Measurements from ENCODE around the gene PLAGL2.

Gene PLAGL2

GRCh38 chr20:32232326-32232886, 24.9 kb upstream of the PLAGL2 start:
- TF ChIP-seq CTCF (IDR thresholded peaks at IDR 0.05; ENCODE audit: low read depth, low read length): no peak
- DNase-seq: no peak
- Histone ChIP-seq H3K27me3 (no peaks in the 10 kb centered on the region), H3K4me3 (ENCODE audit: low read depth, low read length) (no peak overlapping the region), H3K36me3 (peaks cover 71% of the 10 kb centered on the region), H3K4me1 (0 out of 2 replicates have a peak, but pooled peaks cover 3% of the 10 kb centered on the region), H3K9me3 (no peaks in the 10 kb centered on the region)

DNA sequence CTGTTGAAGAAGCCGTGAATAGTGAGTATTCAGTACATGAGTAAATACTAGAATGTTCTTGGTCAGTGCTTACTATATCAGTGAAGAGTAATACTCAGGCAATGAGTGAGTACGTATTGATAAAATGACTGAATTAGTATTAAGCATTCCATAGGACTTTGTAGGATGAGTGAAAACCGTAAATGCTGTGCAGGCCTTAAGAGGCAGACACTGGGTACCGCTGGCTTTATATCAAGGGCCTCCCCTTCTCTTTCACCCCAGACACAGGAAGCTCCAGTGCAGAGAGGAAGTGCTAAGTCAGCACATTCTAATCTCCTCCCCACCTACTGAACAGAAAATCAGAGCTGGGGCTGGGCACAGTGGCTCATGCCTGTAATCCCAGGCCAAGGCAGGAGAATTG, 24.3 kb upstream of the PLAGL2 start:
- no peaks in the 10 kb centered on the region for H3K27me3 ChIP-seq
- H3K36me3 ChIP-seq: peaks cover 67% of the 10 kb centered on the region
- TF ChIP-seq CTCF (IDR thresholded peaks at IDR 0.05; ENCODE audit: low read depth, low read length): no peak
- no peak for DNase-seq
- H3K9me3 ChIP-seq: no peaks in the 10 kb centered on the region
- H3K4me3 ChIP-seq (ENCODE audit: low read depth, low read length): no peak overlapping the region
- H3K4me1 ChIP-seq: 0 out of 2 replicates have a peak, but pooled peaks cover 1% of the 10 kb centered on the region

GRCh38 chr20:32231245-32231644, 23.7 kb upstream of the PLAGL2 start:
- H3K4me3 ChIP-seq (ENCODE audit: low read depth, low read length): no peak overlapping the region
- H3K27me3 ChIP-seq: no peaks in the 10 kb centered on the region
- H3K4me1 ChIP-seq: no peaks in the 10 kb centered on the region
- peaks cover 63% of the 10 kb centered on the region for H3K36me3 ChIP-seq
- TF ChIP-seq CTCF (IDR thresholded peaks at IDR 0.05; ENCODE audit: low read depth, low read length): no peak
- H3K9me3 ChIP-seq: no peaks in the 10 kb centered on the region
- no peak for DNase-seq

DNA sequence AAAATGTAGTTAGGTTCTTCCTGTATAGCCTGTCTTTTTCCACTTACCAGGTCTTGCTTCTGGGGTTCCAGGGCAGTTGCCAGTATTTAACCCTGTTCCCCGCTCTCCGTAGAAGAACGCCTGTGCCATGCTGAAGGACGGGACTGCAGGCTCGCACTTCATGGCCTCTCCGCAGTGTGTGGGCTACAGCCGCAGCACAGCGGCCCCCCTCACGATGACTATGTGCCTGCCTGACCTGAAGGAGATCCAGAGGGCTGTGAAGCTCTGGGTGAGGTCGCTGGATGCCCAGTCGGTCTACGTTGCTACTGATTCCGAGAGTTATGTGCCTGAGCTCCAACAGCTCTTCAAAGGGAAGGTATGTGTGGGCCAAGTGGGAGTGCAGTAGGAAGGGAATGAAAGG, 23.2 kb upstream of the PLAGL2 start:
- Histone ChIP-seq H3K27me3 (no peaks in the 10 kb centered on the region), H3K9me3 (no peaks in the 10 kb centered on the region), H3K36me3 (peaks cover 58% of the 10 kb centered on the region), H3K4me1 (no peaks in the 10 kb centered on the region), H3K4me3 (ENCODE audit: low read depth, low read length) (no peak overlapping the region)
- no peak for TF ChIP-seq CTCF (IDR thresholded peaks at IDR 0.05; ENCODE audit: low read depth, low read length)
- DNase-seq: no peak

GRCh38 chr20:32229251-32229747, 21.8 kb upstream of the PLAGL2 start:
- Histone ChIP-seq H3K9me3 (no peaks in the 10 kb centered on the region), H3K4me1 (no peaks in the 10 kb centered on the region), H3K36me3 (peaks cover 50% of the 10 kb centered on the region), H3K27me3 (no peaks in the 10 kb centered on the region), H3K4me3 (ENCODE audit: low read depth, low read length) (no peak overlapping the region)
- no peak for TF ChIP-seq CTCF (IDR thresholded peaks at IDR 0.05; ENCODE audit: low read depth, low read length)
- no peak for DNase-seq

- Histone ChIP-seq H3K4me1 (no peaks in the 10 kb centered on the region), H3K4me3 (ENCODE audit: low read depth, low read length) (no peak overlapping the region), H3K36me3 (peaks cover 52% of the 10 kb centered on the region), H3K9me3 (no peaks in the 10 kb centered on the region), H3K27me3 (no peaks in the 10 kb centered on the region)
- no peak for DNase-seq
- no peak for TF ChIP-seq CTCF (IDR thresholded peaks at IDR 0.05; ENCODE audit: low read depth, low read length)
Observed at GRCh38 chr20:32227744-32228688, 20.5 kb upstream of the PLAGL2 start.

Data from BE2C (cell line).